ENCODE data around the gene ABCF1. TPM values are rescaled to one million over a fixed set of nuclear protein-coding genes. Genes with fewer than 3 reads are reported as not detected.

The ABCF1 gene
- total RNA-seq, 1 donor from 2014 or later = 71.5 TPM

- H3K36me3 Mint-ChIP-seq = peaks cover 19% of the 10 kb centered on the region
- peaks cover 50% of the 10 kb centered on the region for H3K4me1 Mint-ChIP-seq
- peak; percentile 96 to 99 for DNase-seq (ENCODE audit: low spot score in 2 of 2, unreplicated experiment in 2 of 2)
- peak within 1 kb of the TSS; percentile 93 for H3K4me3 Mint-ChIP-seq
- H3K27ac Mint-ChIP-seq = peak within 1 kb of the TSS; percentile 100
- no peaks in the 10 kb centered on the region for H3K27me3 Mint-ChIP-seq (ENCODE audit: low read depth)
- H3K9me3 Mint-ChIP-seq = no peaks in the 10 kb centered on the region
- TF ChIP-seq, protein P1, sequence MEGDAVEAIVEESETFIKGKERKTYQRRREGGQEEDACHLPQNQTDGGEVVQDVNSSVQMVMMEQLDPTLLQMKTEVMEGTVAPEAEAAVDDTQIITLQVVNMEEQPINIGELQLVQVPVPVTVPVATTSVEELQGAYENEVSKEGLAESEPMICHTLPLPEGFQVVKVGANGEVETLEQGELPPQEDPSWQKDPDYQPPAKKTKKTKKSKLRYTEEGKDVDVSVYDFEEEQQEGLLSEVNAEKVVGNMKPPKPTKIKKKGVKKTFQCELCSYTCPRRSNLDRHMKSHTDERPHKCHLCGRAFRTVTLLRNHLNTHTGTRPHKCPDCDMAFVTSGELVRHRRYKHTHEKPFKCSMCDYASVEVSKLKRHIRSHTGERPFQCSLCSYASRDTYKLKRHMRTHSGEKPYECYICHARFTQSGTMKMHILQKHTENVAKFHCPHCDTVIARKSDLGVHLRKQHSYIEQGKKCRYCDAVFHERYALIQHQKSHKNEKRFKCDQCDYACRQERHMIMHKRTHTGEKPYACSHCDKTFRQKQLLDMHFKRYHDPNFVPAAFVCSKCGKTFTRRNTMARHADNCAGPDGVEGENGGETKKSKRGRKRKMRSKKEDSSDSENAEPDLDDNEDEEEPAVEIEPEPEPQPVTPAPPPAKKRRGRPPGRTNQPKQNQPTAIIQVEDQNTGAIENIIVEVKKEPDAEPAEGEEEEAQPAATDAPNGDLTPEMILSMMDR (IDR thresholded peaks at IDR 0.05; ENCODE audit: unreplicated experiment) = no peak
Observed at GRCh38 chr6:30616811-30617564, 45.7 kb downstream of the ABCF1 start, which contains the start of gene PPP1R10. PPP1R10 (minus strand) TSS chr6:30617243; CDS start chr6:30609944, 7,299 bp downstream.

GRCh38 chr6:30617565-30618269, 46.5 kb downstream of the ABCF1 start, which contains the start of gene MRPS18B:
MRPS18B (plus strand) TSS chr6:30617840; CDS start chr6:30617866, 26 bp downstream.
- Mint-ChIP-seq H3K9me3 (no peaks in the 10 kb centered on the region), H3K4me1 (peaks cover 45% of the 10 kb centered on the region), H3K27ac (peak within 1 kb of the TSS; percentile 100), H3K27me3 (ENCODE audit: low read depth) (no peaks in the 10 kb centered on the region), H3K4me3 (peak within 1 kb of the TSS; percentile 93), H3K36me3 (peaks cover 22% of the 10 kb centered on the region)
- peak; percentile 91 to 93 for DNase-seq (ENCODE audit: low spot score in 2 of 2, unreplicated experiment in 2 of 2)
- TF ChIP-seq, protein P1 (IDR thresholded peaks at IDR 0.05; ENCODE audit: unreplicated experiment) = no peak

- peaks cover 38% of the 10 kb centered on the region for H3K4me1 Mint-ChIP-seq
- no peaks in the 10 kb centered on the region for H3K9me3 Mint-ChIP-seq
- no peaks in the 10 kb centered on the region for H3K27me3 Mint-ChIP-seq (ENCODE audit: low read depth)
- H3K27ac Mint-ChIP-seq = peak overlapping the region; percentile 100
- H3K36me3 Mint-ChIP-seq = peaks cover 24% of the 10 kb centered on the region
- DNase-seq (ENCODE audit: low spot score in 2 of 2, unreplicated experiment in 2 of 2) = no peak
- TF ChIP-seq, protein P1 (IDR thresholded peaks at IDR 0.05; ENCODE audit: unreplicated experiment) = no peak
- H3K4me3 Mint-ChIP-seq = peak overlapping the region; percentile 93
Observed at GRCh38 chr6:30618270-30618797, 47.1 kb downstream of the ABCF1 start.

DNA sequence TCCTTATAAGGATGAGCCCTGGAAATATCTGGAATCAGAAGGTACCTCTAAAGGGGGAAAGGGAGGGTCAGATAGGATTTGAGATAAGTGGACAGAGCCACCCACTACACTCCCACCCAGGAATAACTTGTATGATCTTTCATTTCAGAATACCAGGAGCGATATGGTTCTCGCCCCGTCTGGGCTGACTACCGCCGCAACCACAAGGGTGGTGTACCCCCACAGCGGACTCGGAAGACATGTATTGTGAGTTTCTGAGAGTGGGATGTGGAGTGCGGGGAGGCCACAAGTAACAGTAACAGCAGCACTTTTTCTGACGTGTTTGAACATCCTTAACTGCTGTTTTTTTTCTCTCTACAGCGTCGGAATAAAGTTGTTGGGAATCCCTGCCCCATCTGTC, 48.3 kb downstream of the ABCF1 start:
- no peak for DNase-seq (ENCODE audit: low spot score in 2 of 2, unreplicated experiment in 2 of 2)
- Mint-ChIP-seq H3K4me1 (peaks cover 26% of the 10 kb centered on the region), H3K9me3 (no peaks in the 10 kb centered on the region), H3K27ac (peak overlapping the region; percentile 50), H3K4me3 (peak overlapping the region; percentile 93), H3K36me3 (peaks cover 25% of the 10 kb centered on the region), H3K27me3 (ENCODE audit: low read depth) (no peaks in the 10 kb centered on the region)
- TF ChIP-seq, protein P1 (IDR thresholded peaks at IDR 0.05; ENCODE audit: unreplicated experiment) = no peak

- H3K36me3 Mint-ChIP-seq = peaks cover 22% of the 10 kb centered on the region
- DNase-seq (ENCODE audit: low spot score in 2 of 2, unreplicated experiment in 2 of 2) = no peak
- peaks cover 17% of the 10 kb centered on the region for H3K4me1 Mint-ChIP-seq
- H3K27ac Mint-ChIP-seq = no peak overlapping the region
- H3K9me3 Mint-ChIP-seq = no peaks in the 10 kb centered on the region
- TF ChIP-seq, protein P1 (IDR thresholded peaks at IDR 0.05; ENCODE audit: unreplicated experiment) = no peak
- H3K27me3 Mint-ChIP-seq (ENCODE audit: low read depth) = no peaks in the 10 kb centered on the region
- H3K4me3 Mint-ChIP-seq = peak overlapping the region; percentile 86
Observed at GRCh38 chr6:30625511-30625910, 54.3 kb downstream of the ABCF1 start.
